HG03354 (cell line): ENCODE data around the gene ZRANB1.

Experiments used
- ATAC-seq: cut with Tn5 transposase; IDR thresholded peaks from one replicate; pipeline ENCODE4 v1.9.1; 2021; ENCODE audit warnings: mild to moderate bottlenecking; ENCODE audit not compliant: unreplicated experiment, poor library complexity, severe bottlenecking

The ZRANB1 gene

GRCh38 chr10:124990671-124991625, 49.0 kb downstream of the ZRANB1 start:
- ATAC-seq = no peak

- no peak for ATAC-seq
These were observed 49.9 kb downstream of the ZRANB1 start for GRCh38 chr10:124991835-124992234.

GRCh38 chr10:124992462-124993344, 50.8 kb downstream of the ZRANB1 start:
- ATAC-seq = peak; percentile 63

GRCh38 chr10:124993345-124993708, 51.4 kb downstream of the ZRANB1 start:
- no peak for ATAC-seq

- ATAC-seq = no peak
These were observed 52.0 kb downstream of the ZRANB1 start for GRCh38 chr10:124993736-124994451.

GRCh38 chr10:124994573-124995473, 52.9 kb downstream of the ZRANB1 start:
- ATAC-seq = no peak

GRCh38 chr10:124995605-124996004, 53.7 kb downstream of the ZRANB1 start:
- ATAC-seq = no peak

GRCh38 chr10:124996127-124996853, 54.4 kb downstream of the ZRANB1 start:
- ATAC-seq = no peak

GRCh38 chr10:124996854-124997215, 54.9 kb downstream of the ZRANB1 start:
- ATAC-seq = no peak

GRCh38 chr10:124997306-124997705, 55.4 kb downstream of the ZRANB1 start:
- ATAC-seq = no peak

- ATAC-seq = no peak
These were observed 56.1 kb downstream of the ZRANB1 start for GRCh38 chr10:124997771-124998623.

- no peak for ATAC-seq
These were observed 56.8 kb downstream of the ZRANB1 start for GRCh38 chr10:124998624-124999291.

GRCh38 chr10:124999433-125000365, 57.8 kb downstream of the ZRANB1 start:
- ATAC-seq = no peak

GRCh38 chr10:125000366-125001312, 58.7 kb downstream of the ZRANB1 start:
- no peak for ATAC-seq
